Measurements from ENCODE around the gene MAGI2. TPM values are rescaled to one million over a fixed set of nuclear protein-coding genes. Genes with fewer than 3 reads are reported as not detected.
A peak's percentile ranks its signal among the peaks of the same experiment; 100 is the strongest.
"Not testable (repeated sequence)": the region's sequence is repeated elsewhere in the genome, so short reads cannot be mapped to it uniquely, and the experiment has no call there.

MAGI2 gene
- total RNA-seq, 1 donor from 2014 or later: 5.4 TPM

GRCh38 chr7:79452032-79452494, 1.4 kb downstream of the MAGI2 start:
- Mint-ChIP-seq H3K27me3 (ENCODE audit: low read depth, unreplicated experiment) (peaks cover 2% of the 10 kb centered on the region), H3K4me3 (ENCODE audit: unreplicated experiment) (peak overlapping the region; percentile 97), H3K27ac (ENCODE audit: unreplicated experiment) (peak overlapping the region; percentile 77), H3K36me3 (ENCODE audit: low read depth, unreplicated experiment) (peaks cover 4% of the 10 kb centered on the region), H3K4me1 (ENCODE audit: low read depth, unreplicated experiment) (peaks cover 4% of the 10 kb centered on the region), H3K9me3 (ENCODE audit: unreplicated experiment) (no peaks in the 10 kb centered on the region)
- no peak for TF ChIP-seq CTCF (IDR thresholded peaks at IDR 0.05; ENCODE audit: insufficient read depth, low read depth, low read length)
- no peak for TF ChIP-seq EZH2 (IDR thresholded peaks at IDR 0.05; ENCODE audit: insufficient read depth, low read length)
- Histone ChIP-seq H3K27me3 (ENCODE audit: insufficient read depth, low read length) (no peaks in the 10 kb centered on the region), H3K4me2 (ENCODE audit: low read length) (peak overlapping the region; percentile 100), H3K9ac (ENCODE audit: low read length) (peak overlapping the region; percentile 89), H3K27ac (ENCODE audit: low read depth, low read length) (peak overlapping the region; percentile 65), H3K36me3 (ENCODE audit: insufficient read depth, low read length) (no peaks in the 10 kb centered on the region), H2AFZ (ENCODE audit: low read depth, low read length) (peak overlapping the region; percentile 95), H4K20me1 (ENCODE audit: insufficient read depth, low read length) (no peaks in the 10 kb centered on the region), H3K4me3 (ENCODE audit: insufficient read depth, low read depth, low read length) (peak overlapping the region; percentile 80), H3K4me1 (ENCODE audit: insufficient read depth, low read length) (peaks cover 18% of the 10 kb centered on the region), H3K9me3 (ENCODE audit: insufficient read depth, low read depth, low read length) (no peaks in the 10 kb centered on the region), H3K79me2 (ENCODE audit: insufficient read depth, low read length) (no peaks in the 10 kb centered on the region)
- peak; percentile 52 for DNase-seq (ENCODE audit: low read depth)
- no peak for FAIRE-seq

- Histone ChIP-seq H3K36me3 (ENCODE audit: insufficient read depth, low read length) (no peaks in the 10 kb centered on the region), H3K4me1 (ENCODE audit: insufficient read depth, low read length) (peaks cover 18% of the 10 kb centered on the region), H4K20me1 (ENCODE audit: insufficient read depth, low read length) (no peaks in the 10 kb centered on the region), H3K9ac (ENCODE audit: low read length) (peak overlapping the region; percentile 89), H3K4me3 (ENCODE audit: insufficient read depth, low read depth, low read length) (peak overlapping the region; percentile 80), H3K4me2 (ENCODE audit: low read length) (peak overlapping the region; percentile 100), H3K27me3 (ENCODE audit: insufficient read depth, low read length) (no peaks in the 10 kb centered on the region), H3K27ac (ENCODE audit: low read depth, low read length) (peak overlapping the region; percentile 65), H2AFZ (ENCODE audit: low read depth, low read length) (peak overlapping the region; percentile 95), H3K9me3 (ENCODE audit: insufficient read depth, low read depth, low read length) (no peaks in the 10 kb centered on the region), H3K79me2 (ENCODE audit: insufficient read depth, low read length) (no peaks in the 10 kb centered on the region)
- DNase-seq (ENCODE audit: low read depth) (no peak), FAIRE-seq (no peak)
- H3K9me3 Mint-ChIP-seq (ENCODE audit: unreplicated experiment): peaks cover under 1% of the 10 kb centered on the region
- peaks cover 2% of the 10 kb centered on the region for H3K27me3 Mint-ChIP-seq (ENCODE audit: low read depth, unreplicated experiment)
- TF ChIP-seq CTCF (IDR thresholded peaks at IDR 0.05; ENCODE audit: insufficient read depth, low read depth, low read length): no peak
- no peak for TF ChIP-seq EZH2 (IDR thresholded peaks at IDR 0.05; ENCODE audit: insufficient read depth, low read length)
- peak overlapping the region; percentile 97 for H3K4me3 Mint-ChIP-seq (ENCODE audit: unreplicated experiment)
- H3K4me1 Mint-ChIP-seq (ENCODE audit: low read depth, unreplicated experiment): peaks cover 4% of the 10 kb centered on the region
- no peak overlapping the region for H3K27ac Mint-ChIP-seq (ENCODE audit: unreplicated experiment)
- peaks cover 4% of the 10 kb centered on the region for H3K36me3 Mint-ChIP-seq (ENCODE audit: low read depth, unreplicated experiment)
These were observed 1.9 kb downstream of the MAGI2 start for GRCh38 chr7:79451580-79451979.

GRCh38 chr7:79442766-79443165, 10.7 kb downstream of the MAGI2 start:
- H3K4me3 ChIP-seq (ENCODE audit: insufficient read depth, low read depth, low read length); H3K79me2 ChIP-seq (ENCODE audit: insufficient read depth, low read length); H3K27ac ChIP-seq (ENCODE audit: low read depth, low read length); H3K27me3 ChIP-seq (ENCODE audit: insufficient read depth, low read length); H3K36me3 Mint-ChIP-seq (ENCODE audit: low read depth, unreplicated experiment); H3K4me3 Mint-ChIP-seq (ENCODE audit: unreplicated experiment); H3K4me1 Mint-ChIP-seq (ENCODE audit: low read depth, unreplicated experiment); H3K36me3 ChIP-seq (ENCODE audit: insufficient read depth, low read length); FAIRE-seq; H3K4me2 ChIP-seq (ENCODE audit: low read length); H3K9me3 ChIP-seq (ENCODE audit: insufficient read depth, low read depth, low read length); H3K9ac ChIP-seq (ENCODE audit: low read length); H3K27ac Mint-ChIP-seq (ENCODE audit: unreplicated experiment); DNase-seq (ENCODE audit: low read depth); H2AFZ ChIP-seq (ENCODE audit: low read depth, low read length); H3K4me1 ChIP-seq (ENCODE audit: insufficient read depth, low read length); H3K27me3 Mint-ChIP-seq (ENCODE audit: low read depth, unreplicated experiment); H4K20me1 ChIP-seq (ENCODE audit: insufficient read depth, low read length); H3K9me3 Mint-ChIP-seq (ENCODE audit: unreplicated experiment): not testable (repeated sequence)

All from astrocyte (in vitro differentiated cells and primary cell).